ENCODE results near the gene SEC14L5. TPM values are rescaled to one million over a fixed set of nuclear protein-coding genes. Genes with fewer than 3 reads are reported as not detected.

The SEC14L5 gene
- total and polyA plus RNA-seq, 10 of the 15 experiments (the other 5 are each of a cell fraction or from before 2014, with no cell fraction given) = 0.01 TPM; not detected in 9

- TF ChIP-seq E2F8 (IDR thresholded peaks at IDR 0.05; ENCODE audit: low read depth, partially characterized antibody) (no peak), EED (IDR thresholded peaks at IDR 0.05; ENCODE audit: low read depth) (no peak), HCFC1 (IDR thresholded peaks at IDR 0.05; ENCODE audit: low read length) (no peak)
Observed at GRCh38 chr16:4933433-4933832, 24.7 kb upstream of the SEC14L5 start (continued).

- ATAC-seq = no peak
- BruUV-seq (replicated peaks) = no TSS peak
- in situ Hi-C loops (cut with MboI) = no loop called here
- TF ChIP-seq ZBTB40 (IDR thresholded peaks at IDR 0.05; ENCODE audit: borderline replicate concordance) = no peak
- TF ChIP-seq EZH2 (IDR thresholded peaks at IDR 0.05; ENCODE audit: borderline replicate concordance, control insufficient read depth, low read depth, low read length) = no peak
- TF ChIP-seq MEF2A (IDR thresholded peaks at IDR 0.05; ENCODE audit: insufficient read depth, low read depth, low read length) = no peak
- TF ChIP-seq RFX5 (IDR thresholded peaks at IDR 0.05; ENCODE audit: low read depth, low read length) = no peak
- no peak for TF ChIP-seq NFXL1 (IDR thresholded peaks at IDR 0.05; ENCODE audit: borderline replicate concordance)
- TF ChIP-seq CTCF (IDR thresholded peaks at IDR 0.05 in 2 of 3, conservative IDR thresholded peaks at IDR 0.05 in 1 of 3; ENCODE audit: control insufficient read depth in 2 of 3, extremely low read depth in 1 of 3, insufficient read depth in 1 of 3, low read depth in 3 of 3, low read length in 3 of 3) = no peak
- TF ChIP-seq CBFB (IDR thresholded peaks at IDR 0.05; ENCODE audit: low read depth) = no peak
- no peak for TF ChIP-seq NFIC (IDR thresholded peaks at IDR 0.05; ENCODE audit: low read depth, low read length)
- TF ChIP-seq SPI1 (IDR thresholded peaks at IDR 0.05; ENCODE audit: borderline replicate concordance, insufficient read depth, low read depth, low read length) = no peak
- TF ChIP-seq RAD21 (IDR thresholded peaks at IDR 0.05; ENCODE audit: insufficient read depth, low read depth, low read length) = no peak
Observed at GRCh38 chr16:4933871-4934395, 24.2 kb upstream of the SEC14L5 start.

More at GRCh38 chr16:4933871-4934395, 24.2 kb upstream of the SEC14L5 start:
- intact Hi-C loops (cut with micrococcal nuclease; ENCODE audit: unreplicated experiment) = no loop called here
- no peak overlapping the region for H2AFZ ChIP-seq (ENCODE audit: control insufficient read depth, low read depth, low read length)
- RAD21 ChIA-PET (ENCODE audit: unreplicated experiment) = interaction anchor here (0.8 kb wide), 1 partner anchor 152 kb away, joined by 3 read pairs; no protein-coding TSS in a partner anchor
- H3K27ac ChIP-seq (ENCODE audit: control insufficient read depth, insufficient read depth) = no peak overlapping the region
- H4K20me1 ChIP-seq (ENCODE audit: control insufficient read depth, insufficient read depth) = no peaks in the 10 kb centered on the region; the same call in 1 of the 2 replicates
- no peaks in the 10 kb centered on the region for H3K9me3 ChIP-seq (replicated peaks; ENCODE audit: control insufficient read depth, insufficient read depth, low read length)
- WGBS (ENCODE audit: insufficient coverage, insufficient replicate concordance, low lambda C conversion rate, missing lambda C conversion rate) = 40% methylated on average over 15 of the region's 15 CpGs
- SMC1A ChIA-PET (ENCODE audit: uncharacterized antibody, unreplicated experiment) = interaction anchor here (0.5 kb wide), 1 partner anchor 387 kb away, joined by 3 read pairs; no protein-coding TSS in a partner anchor
- no peak overlapping the region for H3K4me2 ChIP-seq (ENCODE audit: control insufficient read depth, insufficient read depth)
- DNase-seq (ENCODE audit: low read depth, low spot score) = no peak
- no peak overlapping the region for H3K9ac ChIP-seq (ENCODE audit: control insufficient read depth, insufficient read depth, low read length)
- no peaks in the 10 kb centered on the region for H3K36me3 ChIP-seq (ENCODE audit: control insufficient read depth in 2 of 2, insufficient read depth in 2 of 2, low read length in 1 of 2)
- no peak for FAIRE-seq
- H3K4me1 ChIP-seq (ENCODE audit: control insufficient read depth, insufficient read depth, low read length) = no peaks in the 10 kb centered on the region
- H3K27me3 ChIP-seq (replicated peaks in 1 of 2; ENCODE audit: control insufficient read depth in 2 of 2, insufficient read depth in 2 of 2, low read length in 1 of 2) = peaks cover 3 to 12% of the 10 kb centered on the region in 2 experiments; a peak in 3 of 4 replicates
- POLR2A ChIA-PET = no interaction called here
- CTCF ChIA-PET = interaction anchor here (0.6 kb wide), 1 partner anchor 1083 kb away, joined by 3 read pairs; no protein-coding TSS in a partner anchor
- no peak overlapping the region for H3K4me3 ChIP-seq
- H3K79me2 ChIP-seq (ENCODE audit: control insufficient read depth, insufficient read depth, low read length) = no peaks in the 10 kb centered on the region

All from GM12878 (cell line).